ENCODE measurements around the gene NPTXR. TPM values are rescaled to one million over a fixed set of nuclear protein-coding genes. Genes with fewer than 3 reads are reported as not detected.

Gene NPTXR
- total and polyA plus RNA-seq, 10 of the 15 experiments (the other 5 are each of a cell fraction or from before 2014, with no cell fraction given): 0.02 to 0.38 (median 0.07) TPM; not detected in 2

DNA sequence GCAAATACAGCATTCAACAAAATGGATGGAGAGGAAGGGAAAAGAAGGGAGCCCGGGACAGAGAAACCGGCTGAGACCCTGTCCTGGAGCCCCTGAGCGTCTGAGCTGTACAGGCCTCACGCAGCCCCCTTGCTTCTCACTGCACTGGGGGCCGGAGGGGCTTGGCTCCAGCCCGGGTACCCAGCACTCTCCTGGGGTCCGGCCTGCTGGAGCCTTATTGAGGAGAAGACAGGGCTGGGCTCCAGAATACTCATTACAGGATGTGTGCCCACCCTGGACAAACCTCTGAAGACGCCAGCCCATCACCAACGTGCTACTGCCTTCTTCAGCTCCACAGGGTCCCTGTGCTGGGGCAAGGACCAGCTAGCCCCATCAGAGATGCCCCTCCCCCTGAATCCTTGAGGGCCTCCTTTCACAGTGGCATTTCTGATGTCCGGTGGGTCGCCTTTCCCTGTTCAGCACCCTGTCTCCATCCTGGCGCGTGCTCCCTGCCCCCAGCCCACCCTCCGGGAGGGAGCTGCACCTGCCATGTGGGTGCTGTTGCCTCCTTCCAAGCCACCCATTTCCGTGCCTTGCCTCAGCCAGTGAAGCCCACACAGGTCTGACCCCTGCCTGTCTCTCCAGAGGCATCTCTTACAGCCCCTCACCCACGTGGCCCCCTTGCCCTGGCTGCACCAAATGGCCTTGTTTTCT is 73.4 kb downstream of the NPTXR start (continued):
- TF ChIP-seq PRDM15 (CRISPR knock-in tag; IDR thresholded peaks at IDR 0.05) (no peak), SIN3A (IDR thresholded peaks at IDR 0.05; ENCODE audit: low read depth, low read length) (no peak), NR2C2 (IDR thresholded peaks at IDR 0.05; ENCODE audit: borderline replicate concordance, control insufficient read depth, insufficient read length, low read depth) (no peak), ELK1 (IDR thresholded peaks at IDR 0.05; ENCODE audit: low read depth, low read length) (no peak), HDAC2 (IDR thresholded peaks at IDR 0.05) (no peak), ZBTB40 (IDR thresholded peaks at IDR 0.05; ENCODE audit: borderline replicate concordance) (no peak), ZBTB11 (CRISPR knock-in tag; IDR thresholded peaks at IDR 0.05) (no peak), RAD51 (IDR thresholded peaks at IDR 0.05) (no peak)
- TF ChIP-seq, protein P1, sequence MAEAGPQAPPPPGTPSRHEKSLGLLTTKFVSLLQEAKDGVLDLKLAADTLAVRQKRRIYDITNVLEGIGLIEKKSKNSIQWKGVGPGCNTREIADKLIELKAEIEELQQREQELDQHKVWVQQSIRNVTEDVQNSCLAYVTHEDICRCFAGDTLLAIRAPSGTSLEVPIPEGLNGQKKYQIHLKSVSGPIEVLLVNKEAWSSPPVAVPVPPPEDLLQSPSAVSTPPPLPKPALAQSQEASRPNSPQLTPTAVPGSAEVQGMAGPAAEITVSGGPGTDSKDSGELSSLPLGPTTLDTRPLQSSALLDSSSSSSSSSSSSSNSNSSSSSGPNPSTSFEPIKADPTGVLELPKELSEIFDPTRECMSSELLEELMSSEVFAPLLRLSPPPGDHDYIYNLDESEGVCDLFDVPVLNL (IDR thresholded peaks at IDR 0.05; ENCODE audit: low read depth, low read length): no peak
- TF ChIP-seq, protein P2, sequence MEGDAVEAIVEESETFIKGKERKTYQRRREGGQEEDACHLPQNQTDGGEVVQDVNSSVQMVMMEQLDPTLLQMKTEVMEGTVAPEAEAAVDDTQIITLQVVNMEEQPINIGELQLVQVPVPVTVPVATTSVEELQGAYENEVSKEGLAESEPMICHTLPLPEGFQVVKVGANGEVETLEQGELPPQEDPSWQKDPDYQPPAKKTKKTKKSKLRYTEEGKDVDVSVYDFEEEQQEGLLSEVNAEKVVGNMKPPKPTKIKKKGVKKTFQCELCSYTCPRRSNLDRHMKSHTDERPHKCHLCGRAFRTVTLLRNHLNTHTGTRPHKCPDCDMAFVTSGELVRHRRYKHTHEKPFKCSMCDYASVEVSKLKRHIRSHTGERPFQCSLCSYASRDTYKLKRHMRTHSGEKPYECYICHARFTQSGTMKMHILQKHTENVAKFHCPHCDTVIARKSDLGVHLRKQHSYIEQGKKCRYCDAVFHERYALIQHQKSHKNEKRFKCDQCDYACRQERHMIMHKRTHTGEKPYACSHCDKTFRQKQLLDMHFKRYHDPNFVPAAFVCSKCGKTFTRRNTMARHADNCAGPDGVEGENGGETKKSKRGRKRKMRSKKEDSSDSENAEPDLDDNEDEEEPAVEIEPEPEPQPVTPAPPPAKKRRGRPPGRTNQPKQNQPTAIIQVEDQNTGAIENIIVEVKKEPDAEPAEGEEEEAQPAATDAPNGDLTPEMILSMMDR (IDR thresholded peaks at IDR 0.05 in 2 of 3, conservative IDR thresholded peaks at IDR 0.05 in 1 of 3; ENCODE audit: control insufficient read depth in 2 of 3, extremely low read depth in 1 of 3, insufficient read depth in 1 of 3, low read depth in 3 of 3, low read length in 3 of 3): no peak

Data from GM12878 (cell line).